ENCODE data around the gene PTGER3.

The PTGER3 gene

GRCh38 chr1:71047635-71048607 is at the start of gene PTGER3:
TSS of gene PTGER3 (minus strand) at chr1:71047816. CDS start at chr1:71047577, 239 bp downstream.
- peak; percentile 28 for DNase-seq

GRCh38 chr1:71094913-71095312 is 47.3 kb upstream of the PTGER3 start:
- DNase-seq, result no peak

- no peak for DNase-seq
These were observed 46.3 kb upstream of the PTGER3 start for GRCh38 chr1:71093938-71094337.

- DNase-seq, result no peak
These were observed 42.1 kb upstream of the PTGER3 start for GRCh38 chr1:71089536-71090270.

- no peak for DNase-seq
These were observed 41.1 kb upstream of the PTGER3 start for GRCh38 chr1:71088645-71089287.

- DNase-seq, result no peak
These were observed 40.1 kb upstream of the PTGER3 start for GRCh38 chr1:71087713-71088112.

GRCh38 chr1:71087060-71087459 is 39.4 kb upstream of the PTGER3 start:
- no peak for DNase-seq

GRCh38 chr1:71086331-71086730 is 38.7 kb upstream of the PTGER3 start:
- no peak for DNase-seq

GRCh38 chr1:71083271-71083670 is 35.7 kb upstream of the PTGER3 start:
- DNase-seq, result no peak

- no peak for DNase-seq
These were observed 34.1 kb upstream of the PTGER3 start for GRCh38 chr1:71081697-71082080.

GRCh38 chr1:71080739-71081696 is 33.4 kb upstream of the PTGER3 start, which contains the start of gene ZRANB2:
TSS of gene ZRANB2 (minus strand) at chr1:71081035. CDS start at chr1:71080995, 40 bp downstream.
- peak; percentile 95 for DNase-seq

GRCh38 chr1:71080230-71080738 is 32.7 kb upstream of the PTGER3 start:
- no peak for DNase-seq

- no peak for DNase-seq
These were observed 27.1 kb upstream of the PTGER3 start for GRCh38 chr1:71074681-71075080.

- DNase-seq, result no peak
These were observed 24.7 kb upstream of the PTGER3 start for GRCh38 chr1:71072273-71072672.

GRCh38 chr1:71071720-71072119 is 24.1 kb upstream of the PTGER3 start:
- DNase-seq, result no peak

GRCh38 chr1:71068325-71069240 is 21.0 kb upstream of the PTGER3 start:
- DNase-seq, result no peak

GRCh38 chr1:71054791-71055190 is 7.2 kb upstream of the PTGER3 start:
- no peak for DNase-seq

- DNase-seq, result no peak
These were observed 6.7 kb upstream of the PTGER3 start for GRCh38 chr1:71054281-71054731.

GRCh38 chr1:71053758-71054157 is 6.1 kb upstream of the PTGER3 start:
- no peak for DNase-seq

- no peak for DNase-seq
These were observed 5.5 kb upstream of the PTGER3 start for GRCh38 chr1:71053146-71053545.

Data from NCI-H1092 treated with DMSO at 0.1 percent for 48 hours (cell line).